Stimulated activated CD8-positive, alpha-beta memory T cell treated with anti-CD3 and anti-CD28 coated beads, Interleukin-15, amount 100 ng/mL, for 1 hour (primary cell): ENCODE data around the gene GLTP.
"Not testable (repeated sequence)": the region's sequence is repeated elsewhere in the genome, so short reads cannot be mapped to it uniquely, and the experiment has no call there.

Experiments
- DNase-seq: peaks from one replicate; pipeline ENCODE4 v3.0.0-alpha.2; 2020; ENCODE audit warnings: low read depth

GLTP gene

DNA sequence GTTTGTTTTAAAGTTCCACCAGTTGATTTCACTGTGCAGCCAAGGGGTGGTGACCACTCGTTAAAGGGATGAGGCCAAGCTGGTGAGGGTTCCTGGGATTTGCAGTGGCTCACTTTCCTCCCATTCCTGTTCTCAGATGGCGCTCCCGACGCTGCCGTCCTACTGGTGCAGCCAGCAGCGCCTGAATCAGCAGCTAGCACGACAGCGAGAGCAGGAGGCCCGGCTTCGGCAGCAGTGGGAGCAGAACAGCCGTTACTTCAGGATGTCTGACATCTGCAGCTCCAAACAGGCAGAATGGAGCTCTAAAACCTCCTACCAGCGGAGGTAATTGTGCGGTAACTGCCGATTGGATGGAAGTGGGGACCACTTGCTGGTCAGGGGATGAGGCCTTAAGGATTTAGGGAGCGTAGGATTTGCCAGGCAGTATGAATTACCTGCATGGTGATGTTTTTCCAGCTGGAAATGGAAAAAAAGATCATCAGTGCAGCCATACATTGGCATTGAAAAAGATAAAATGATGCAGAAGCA lies 22.6 kb upstream of the GLTP start:
- no peak for DNase-seq

DNA sequence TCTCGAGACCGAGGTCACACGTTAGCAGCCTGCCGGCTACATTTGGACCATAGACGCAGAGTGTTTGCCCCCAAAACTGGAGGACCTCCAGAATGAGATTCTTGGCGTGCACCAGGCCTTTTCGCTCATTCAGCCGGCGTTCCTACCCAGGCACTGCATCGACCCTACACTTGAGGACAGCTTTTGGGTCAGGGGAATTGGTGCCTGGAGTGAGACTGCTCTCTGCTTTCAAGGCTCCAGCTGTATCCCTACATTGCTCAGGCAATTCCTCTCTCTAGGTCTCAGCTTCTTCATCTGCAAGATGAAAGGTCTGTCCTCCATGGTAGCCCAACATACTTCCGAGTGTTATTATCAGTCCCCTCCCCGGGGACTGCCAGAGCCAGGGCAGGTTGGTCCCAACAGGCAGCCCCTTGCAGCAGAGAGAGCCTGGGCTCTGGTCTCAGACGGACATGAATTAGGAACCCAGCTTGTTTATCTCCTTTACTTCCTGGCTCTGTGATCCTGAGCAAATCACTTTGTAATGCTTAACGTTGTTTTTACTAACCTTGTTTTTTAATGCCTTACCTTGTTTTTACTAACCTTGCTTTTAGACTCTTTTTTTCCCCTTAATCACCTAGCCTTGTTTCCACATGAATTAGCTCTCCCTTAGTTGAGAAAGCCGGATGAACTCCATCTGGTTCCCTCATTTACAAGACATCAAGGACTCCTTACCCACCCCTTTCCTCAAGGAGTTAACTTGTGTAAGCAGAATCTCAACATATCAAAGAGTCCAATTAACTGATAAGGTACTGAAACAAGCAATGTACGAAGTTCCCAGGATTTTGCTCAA lies 20.6 kb upstream of the GLTP start:
- DNase-seq: no peak

DNA sequence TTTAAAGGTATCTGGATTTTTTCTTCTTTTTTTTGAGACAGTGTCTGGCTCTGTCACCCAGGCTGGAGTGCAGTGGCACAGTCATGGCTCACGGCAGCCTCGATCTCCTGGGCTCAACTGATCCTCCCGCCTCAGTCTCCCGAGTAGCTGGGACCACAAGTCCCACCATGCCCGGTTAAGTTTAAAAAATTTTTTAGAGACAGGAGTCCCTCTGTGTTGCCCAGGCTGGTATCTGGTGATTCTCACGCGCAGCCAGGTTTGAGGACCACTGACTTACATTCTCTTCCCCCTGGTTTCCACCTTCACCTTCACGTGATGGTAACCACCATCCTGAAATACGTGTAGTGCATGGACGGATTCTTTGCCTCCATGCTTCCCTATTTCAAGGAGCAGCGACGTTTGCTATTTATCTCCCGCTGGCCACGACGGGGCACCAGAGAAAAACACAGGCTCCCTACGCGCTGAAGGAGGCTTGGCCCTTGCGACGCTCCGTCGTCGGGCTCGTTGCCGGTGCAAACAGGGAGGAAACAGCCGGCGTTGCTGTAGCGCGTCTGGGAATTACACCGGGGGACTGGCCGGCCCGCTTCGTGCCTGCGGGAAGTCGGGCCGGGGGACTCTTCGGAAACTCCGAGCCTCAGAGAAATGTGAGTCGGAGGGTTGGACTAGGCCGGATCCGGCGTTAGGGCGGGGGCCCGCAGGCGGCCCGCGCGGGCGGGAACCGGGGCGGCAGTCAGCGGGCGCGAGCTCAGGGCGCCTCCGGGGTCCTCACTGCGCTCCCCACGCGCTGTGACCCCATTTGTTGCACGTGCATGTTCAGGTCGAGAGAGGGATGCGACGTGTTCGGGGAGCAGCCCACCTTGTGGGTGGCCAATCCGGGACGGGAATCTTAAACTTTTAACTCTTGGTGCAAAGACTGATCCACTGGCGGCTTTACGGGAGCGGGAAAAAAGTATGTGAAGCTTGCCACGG lies 19.7 kb upstream of the GLTP start, which contains the start of gene TCHP:
TSS of gene TCHP (plus strand) at position 492 of the 969 bp plus-strand sequence. CDS start 2,753 bp downstream, outside the sequence.
- peak; percentile 38 for DNase-seq

DNA sequence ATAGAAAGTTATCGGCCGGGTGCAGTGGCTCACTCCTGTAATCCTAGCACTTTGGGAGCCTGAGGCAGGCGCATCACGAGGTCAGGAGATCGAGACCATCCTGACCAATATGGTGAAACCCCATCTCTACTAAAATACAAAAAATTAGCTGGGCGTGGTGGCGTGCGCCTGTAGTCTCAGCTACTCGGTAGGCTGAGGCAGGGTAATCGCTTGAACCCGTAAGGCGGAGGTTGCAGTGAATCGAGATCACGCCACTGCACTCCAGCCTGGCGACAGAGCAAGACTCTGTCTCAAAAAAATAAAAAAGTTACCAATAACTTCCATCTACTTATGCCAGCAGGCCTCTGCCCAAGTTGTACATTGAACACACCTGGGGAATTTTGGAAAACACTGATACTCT lies 19.0 kb upstream of the GLTP start:
- not testable (repeated sequence) for DNase-seq

DNA sequence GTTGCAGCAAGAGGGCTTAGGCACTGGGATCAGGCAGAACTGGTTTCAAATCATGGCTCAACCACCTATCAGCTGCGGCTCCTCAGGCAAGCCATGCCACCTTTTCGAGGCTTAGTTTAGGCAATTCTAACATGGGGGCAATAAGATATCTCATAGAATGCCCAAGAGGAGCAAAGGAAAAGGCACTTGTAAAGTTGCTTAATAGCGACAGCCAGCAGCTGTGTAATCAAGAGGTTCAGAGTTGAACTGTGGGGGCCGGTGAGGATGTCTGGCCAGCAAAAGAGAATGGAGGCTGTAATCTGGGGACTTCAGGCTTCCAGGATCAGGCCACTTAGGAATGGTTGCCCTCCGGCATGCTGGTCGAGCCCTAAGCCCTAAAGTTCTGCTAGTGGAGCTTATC lies 16.7 kb upstream of the GLTP start:
- no peak for DNase-seq

DNA sequence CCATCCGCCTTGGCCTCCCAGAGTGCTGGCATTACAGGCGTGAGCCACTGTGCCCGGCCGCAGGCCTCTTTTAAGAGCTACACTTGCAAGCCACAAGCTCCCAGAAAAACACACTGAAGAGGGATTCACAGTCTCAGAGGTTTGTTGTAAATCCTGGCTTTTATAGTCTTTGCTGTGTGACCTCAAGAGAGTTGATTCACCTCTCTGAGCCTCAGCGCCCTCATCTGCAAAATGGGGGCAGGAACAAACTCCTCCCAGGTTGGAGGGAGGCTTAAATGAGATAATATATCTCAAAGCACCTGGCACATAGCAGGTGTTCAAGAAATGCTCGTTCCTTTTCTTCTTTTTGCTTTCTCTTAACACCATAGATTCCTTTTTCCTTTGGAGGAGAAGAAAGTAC lies 15.8 kb upstream of the GLTP start:
- no peak for DNase-seq

DNA sequence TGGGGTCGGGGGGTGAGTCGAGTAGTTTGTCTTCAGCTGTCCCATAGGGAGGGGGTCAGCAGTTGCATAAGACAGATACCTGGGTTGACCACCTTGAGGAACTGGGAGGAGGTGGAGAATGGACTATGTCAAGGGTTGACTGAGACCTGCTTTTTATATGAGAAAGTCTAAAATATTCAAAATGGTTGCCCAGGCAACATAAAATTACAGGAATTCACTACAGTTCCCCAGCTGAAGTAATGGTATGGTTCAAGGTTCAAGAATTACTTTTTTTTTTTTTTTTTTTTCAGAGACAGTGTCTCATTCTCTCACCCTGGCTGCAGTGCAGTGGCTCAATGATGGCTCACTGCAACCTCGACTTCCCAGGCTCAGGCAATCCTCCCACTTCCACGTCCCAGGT lies 14.6 kb upstream of the GLTP start:
- DNase-seq: no peak

DNA sequence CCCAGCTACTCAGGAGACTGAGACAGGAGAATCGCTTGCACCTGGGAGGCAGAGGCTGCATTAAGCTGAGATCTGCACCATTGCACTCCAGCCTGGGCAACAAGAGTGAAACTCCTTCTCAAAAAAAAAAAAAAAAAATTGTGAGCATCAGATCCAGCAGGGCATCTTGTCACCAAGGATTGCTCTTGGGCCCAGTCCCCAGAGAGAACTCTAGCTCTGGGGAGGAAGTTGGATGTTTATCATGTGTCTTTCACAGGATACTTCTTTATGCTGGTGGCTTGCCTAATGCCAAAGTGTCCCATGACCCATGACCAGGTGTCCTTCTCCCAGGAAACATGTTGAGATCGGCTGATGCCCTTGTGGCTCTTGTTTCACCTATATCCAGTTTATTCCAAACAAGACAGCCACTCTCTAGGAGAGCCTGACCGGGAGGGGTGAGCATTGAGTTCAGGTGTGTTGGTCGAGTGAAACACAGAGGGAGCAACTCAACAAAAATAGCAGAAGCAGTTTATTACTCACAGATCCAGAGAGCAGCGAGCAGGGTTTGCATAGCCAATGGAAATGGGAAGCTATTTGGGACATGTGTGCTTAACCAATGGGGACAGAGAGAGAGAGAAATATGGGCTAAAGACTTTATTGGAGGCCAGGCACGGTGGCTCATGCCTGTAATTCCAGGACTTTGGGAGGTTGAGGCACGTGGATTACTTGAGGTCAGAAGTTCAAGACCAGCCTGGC lies 13.1 kb upstream of the GLTP start:
- no peak for DNase-seq

DNA sequence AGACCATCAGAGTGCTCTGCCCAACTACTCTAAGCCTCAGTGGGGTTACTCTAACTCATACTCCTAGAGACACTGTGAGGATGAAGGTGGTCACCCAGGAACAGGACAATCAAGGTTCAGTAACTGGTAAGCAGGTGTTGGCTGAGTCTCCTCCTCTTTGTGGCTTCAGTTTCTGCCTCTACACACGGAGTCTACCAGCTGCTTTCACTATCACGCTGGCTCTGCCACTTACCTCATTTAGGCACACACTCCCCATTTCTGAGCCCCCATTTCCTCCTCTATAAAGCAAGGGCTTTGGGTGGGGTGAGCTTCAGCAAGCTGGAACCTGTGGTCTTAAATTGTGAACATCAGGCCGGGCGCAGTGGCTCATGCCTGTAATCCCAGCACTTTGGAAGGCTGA lies 12.4 kb upstream of the GLTP start:
- no peak for DNase-seq

DNA sequence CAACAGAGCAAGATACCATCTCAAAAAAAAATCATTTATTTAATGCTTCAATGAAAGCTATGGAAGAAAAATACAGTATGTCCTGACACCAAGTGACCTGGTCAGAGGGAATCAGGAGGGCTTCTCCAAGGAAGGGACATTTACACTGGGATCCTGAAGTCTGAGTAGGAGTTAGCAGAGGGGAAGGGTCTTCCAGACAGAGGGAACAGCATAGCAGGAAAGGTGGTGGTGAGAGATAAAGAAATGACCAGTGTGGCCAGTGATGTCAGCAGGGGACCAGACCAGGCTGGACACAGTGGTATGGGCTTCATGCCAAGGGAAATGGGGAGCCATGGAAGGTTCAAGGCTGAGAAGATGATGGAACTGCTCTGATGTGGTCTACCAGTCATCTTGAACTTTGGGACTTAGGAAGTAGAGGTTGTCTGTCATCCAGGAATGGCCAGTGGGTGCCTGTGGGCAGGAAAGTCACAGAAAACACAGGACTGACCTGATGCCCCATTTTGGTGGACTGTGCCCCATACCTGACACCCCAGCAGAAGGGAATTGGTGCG lies 11.9 kb upstream of the GLTP start:
- no peak for DNase-seq

DNA sequence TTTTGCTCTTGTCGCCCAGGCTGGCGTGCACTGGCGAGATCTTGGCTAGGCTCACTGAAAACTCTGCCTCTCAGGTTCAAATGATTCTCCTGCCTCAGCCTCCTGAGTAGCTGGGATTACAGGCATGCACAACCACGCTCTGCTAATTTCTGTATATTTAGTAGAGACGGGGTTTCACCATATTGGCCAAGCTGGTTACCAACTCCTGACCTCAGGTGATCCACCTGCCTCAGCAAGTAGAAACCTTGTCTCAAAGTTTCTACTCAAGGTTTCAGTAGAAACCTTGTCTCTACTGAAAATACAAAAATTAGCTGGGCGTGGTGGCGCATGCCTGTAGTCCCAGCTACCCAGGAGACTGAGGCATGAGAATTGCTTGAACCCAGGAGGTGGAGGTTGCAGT lies 11.4 kb upstream of the GLTP start:
- not testable (repeated sequence) for DNase-seq

DNA sequence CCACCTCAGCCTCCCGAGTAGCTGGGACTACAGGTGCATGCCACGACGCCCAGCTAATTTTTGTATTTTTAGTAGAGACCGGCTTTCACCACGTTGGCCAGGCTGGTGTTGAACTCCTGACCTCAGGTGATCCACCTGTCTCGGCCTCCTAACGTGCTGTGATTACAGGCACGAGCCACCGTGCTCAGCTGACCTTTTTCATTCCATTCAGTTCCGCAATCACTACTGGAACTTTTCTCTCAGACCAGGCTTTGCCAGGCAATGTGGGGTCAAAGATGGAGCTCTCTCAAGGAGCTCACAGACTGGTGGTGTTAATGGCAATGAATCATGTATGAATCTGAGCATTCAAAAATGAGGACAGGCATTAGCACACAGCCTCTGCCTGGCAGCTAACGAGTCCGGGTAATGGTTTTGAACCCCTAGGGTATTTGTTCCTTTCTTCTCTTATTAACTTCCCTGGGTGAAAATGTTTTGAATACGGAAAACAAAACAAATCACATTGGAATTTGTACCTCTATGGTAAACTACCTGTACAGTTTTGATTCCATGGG lies 10.4 kb upstream of the GLTP start:
- DNase-seq: no peak

DNA sequence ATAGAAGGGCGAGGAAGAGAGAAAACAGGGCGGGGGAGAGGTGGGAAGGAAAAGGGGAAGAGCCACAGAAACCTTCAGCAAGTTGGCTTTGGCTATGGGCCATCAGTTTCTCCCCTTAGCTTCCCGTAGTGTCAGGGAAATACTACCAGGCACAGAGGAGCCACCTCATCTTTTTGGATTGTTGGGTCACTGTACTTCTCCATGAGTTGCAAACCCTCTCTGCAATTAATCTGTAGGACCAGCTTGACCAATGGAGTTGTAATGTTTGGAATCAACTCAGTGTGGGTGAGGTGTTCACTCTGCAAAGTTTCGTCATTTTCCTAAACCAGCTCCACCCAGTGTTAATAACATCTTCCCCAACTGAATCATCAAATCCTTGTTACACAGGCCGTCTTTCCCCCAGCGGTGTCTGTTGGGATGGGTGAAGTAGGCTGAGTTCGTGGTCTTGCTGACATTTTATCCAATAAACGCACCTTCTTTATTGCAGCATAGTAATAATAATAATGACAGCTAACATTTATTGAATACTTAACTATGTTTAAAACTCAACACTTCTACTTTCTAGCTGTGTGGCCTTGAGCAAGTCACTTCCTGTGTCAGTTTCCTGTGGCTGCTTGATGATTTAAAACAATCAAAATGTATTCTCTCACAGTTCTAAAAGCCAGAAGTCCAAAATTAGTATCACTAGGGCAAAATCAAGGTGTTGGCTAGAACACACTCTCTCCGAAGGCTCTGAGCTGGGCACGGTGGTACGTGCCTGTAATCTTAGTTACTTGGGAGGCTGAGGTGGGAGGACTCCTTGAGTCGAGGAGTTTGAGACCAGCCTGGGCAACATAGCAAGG lies 8.1 kb upstream of the GLTP start:
- DNase-seq: no peak

DNA sequence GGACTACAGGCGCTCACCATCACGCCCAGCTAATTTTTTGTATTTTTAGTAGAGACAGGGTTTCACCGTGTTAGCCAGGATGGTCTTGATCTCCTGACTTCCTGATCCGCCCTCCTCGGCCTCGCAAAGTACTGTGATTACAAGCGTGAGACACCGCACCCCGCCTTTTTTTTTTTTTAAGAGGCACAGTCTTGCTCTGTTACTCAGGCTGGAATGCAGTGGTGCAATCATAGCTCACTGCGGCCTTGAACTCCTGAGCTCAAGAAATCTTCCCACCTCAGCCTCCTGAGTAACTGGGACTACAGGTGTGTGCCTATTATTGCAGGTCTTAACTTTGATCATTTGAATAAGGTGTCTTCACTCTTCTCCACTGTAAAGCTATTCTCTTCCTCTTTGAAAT lies 5.3 kb upstream of the GLTP start:
- no peak for DNase-seq

DNA sequence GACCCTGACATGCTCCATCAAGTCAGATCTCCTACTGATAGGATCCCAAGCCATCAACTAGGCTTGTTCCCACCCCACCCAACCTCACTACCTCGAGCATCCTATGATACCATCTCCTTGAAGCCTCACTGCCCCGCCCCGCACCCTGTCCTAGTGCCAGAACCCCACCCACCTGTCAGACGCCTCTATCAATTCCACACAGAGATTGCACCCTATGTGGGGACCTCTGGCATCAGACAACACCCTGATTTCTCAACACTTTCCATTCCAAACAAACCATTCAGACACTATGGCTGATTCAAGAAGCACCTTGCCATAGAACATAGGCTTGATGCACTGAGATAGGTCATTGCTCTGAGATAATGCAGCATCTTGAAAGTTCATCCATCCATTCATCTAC lies 3.1 kb upstream of the GLTP start:
- DNase-seq: no peak

DNA sequence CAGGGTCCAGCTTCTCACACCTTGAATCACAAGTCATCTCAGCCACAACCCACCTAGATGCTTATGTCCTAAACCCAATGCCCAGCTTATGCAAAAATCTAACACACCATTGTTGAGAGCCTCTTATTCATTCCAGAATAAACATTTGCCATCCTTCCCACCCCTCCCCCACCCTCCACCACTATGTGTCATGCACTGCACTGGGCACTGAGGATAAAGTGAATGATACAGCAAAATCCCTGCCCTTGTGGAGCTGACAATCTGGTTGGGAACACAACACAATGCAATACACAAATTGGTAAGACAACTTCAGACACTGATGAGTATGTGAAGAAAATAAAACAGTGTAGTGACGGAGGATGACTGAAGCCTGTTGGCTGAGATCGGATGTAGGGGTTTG lies 1.4 kb upstream of the GLTP start:
- no peak for DNase-seq

DNA sequence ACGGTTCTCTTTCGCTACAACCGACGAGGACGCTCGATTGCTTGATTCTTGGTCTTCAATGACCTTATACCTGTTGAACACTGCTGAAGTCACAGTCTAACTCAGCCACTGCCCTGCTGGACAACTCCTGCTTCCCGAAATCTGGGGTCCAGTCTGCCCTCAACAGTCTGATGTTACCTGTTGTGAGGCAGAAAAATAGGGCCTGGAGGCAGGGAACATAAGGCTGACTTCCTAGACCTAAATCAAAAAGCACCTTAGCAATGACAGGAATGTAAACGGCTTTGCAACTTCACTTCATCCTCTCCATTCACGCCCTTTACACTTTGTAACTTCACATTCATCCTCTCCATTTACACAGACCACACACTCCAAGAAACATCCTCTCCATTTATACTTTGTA lies 597 bp upstream of the GLTP start:
- DNase-seq: no peak

DNA sequence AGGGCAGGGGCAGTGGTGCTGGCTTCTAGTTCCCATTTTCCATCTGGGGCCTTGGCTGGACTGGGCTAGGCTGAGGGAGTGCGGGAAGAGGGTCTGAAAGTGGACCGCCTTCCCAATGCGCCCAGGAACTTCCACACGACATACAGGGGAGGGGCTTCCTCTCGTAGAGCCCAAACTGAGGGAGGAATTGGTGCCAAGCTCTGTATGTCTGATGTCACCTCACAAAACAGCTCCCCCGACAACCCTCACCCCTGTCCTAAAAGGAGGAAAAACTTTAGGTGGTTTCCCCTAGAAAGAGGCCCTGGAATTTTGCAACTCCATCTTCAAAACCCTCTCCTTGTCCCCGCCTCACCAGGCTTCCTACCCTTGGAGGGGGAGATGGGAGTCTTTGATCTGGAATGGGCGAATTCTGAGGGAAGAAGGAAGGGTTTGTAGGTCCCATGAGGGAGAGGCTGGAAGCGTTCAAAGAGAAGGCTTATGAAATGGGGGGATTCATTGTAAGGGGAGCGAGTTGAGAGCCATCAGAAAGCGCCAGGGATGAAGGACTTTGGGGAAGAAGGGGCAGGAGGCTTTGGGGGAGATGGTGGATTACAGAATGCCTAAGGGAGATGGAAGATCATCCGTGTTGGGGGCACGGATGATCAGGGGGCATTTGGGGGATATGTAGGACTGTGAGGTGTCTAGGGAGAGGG lies 844 bp downstream of the GLTP start:
- DNase-seq: no peak

DNA sequence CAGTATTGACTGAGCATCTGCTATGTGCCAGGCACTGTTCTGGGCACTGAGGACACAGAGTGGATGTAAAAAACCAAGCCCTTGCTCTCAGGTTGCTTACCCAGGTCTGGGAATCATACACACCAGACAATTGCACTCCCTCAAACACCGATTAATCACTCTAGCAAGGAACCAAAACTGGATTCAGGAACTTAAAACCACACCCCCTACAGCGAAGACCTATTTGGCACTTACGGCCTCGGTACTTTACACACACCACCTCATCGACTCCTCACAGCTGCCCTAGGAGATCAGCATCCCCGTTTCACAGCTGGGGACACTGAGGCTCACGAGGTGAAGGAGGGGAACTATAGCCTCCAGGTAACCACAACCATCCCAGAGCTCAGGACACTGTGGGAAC lies 1.6 kb downstream of the GLTP start:
- DNase-seq: no peak

DNA sequence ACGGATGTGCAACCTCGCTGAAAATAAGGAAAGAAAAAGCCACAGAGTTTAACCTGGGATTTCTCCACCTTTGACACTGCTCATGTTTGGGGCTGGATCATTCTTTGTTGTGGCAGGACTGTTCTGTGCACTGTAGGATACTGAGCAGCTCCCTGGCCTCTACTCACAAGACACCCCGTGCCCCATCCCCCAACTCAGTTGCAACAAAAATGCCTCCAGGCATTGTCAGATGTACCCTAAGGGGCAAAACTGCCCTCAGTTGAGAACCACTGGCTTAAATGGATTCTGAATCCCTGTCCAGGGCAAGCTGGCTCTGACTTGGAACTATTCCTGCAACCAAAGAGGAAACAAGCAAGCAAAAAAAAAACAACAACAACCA lies 2.1 kb downstream of the GLTP start:
- no peak for DNase-seq
